ENCODE data around the gene POLR2A.
"Not testable (repeated sequence)": the region's sequence is repeated elsewhere in the genome, so short reads cannot be mapped to it uniquely, and the experiment has no call there.

The POLR2A gene

GRCh38 chr17:7479213-7480088 lies 4.7 kb upstream of the POLR2A start, which contains the start of gene ZBTB4:
TSS of gene ZBTB4 (minus strand) at chr17:7479631. CDS start at chr17:7466801, 12,830 bp downstream.
- DNase-seq: peak; percentile 72
- ATAC-seq: no peak

GRCh38 chr17:7480089-7480384 lies 4.1 kb upstream of the POLR2A start:
- ATAC-seq: no peak
- no peak for DNase-seq

- not testable (repeated sequence) for ATAC-seq, DNase-seq
Measured at GRCh38 chr17:7481275-7481674, 2.9 kb upstream of the POLR2A start, which contains the start of gene SLC35G6. TSS of gene SLC35G6 (plus strand) at chr17:7481446. CDS start at chr17:7481517, 71 bp downstream.

- ATAC-seq, DNase-seq: not testable (repeated sequence)
Measured at GRCh38 chr17:7481842-7482741, 2.1 kb upstream of the POLR2A start.

- ATAC-seq, DNase-seq: not testable (repeated sequence)
Measured at GRCh38 chr17:7482742-7483088, 1.5 kb upstream of the POLR2A start.

- DNase-seq (peak; percentile 95), ATAC-seq (peak; percentile 57)
Measured at GRCh38 chr17:7483255-7484066, 705 bp upstream of the POLR2A start.

GRCh38 chr17:7484919-7485377 lies 782 bp downstream of the POLR2A start:
- DNase-seq (no peak), ATAC-seq (no peak)

- ATAC-seq: no peak
- DNase-seq: no peak
Measured at GRCh38 chr17:7486181-7486580, 2.0 kb downstream of the POLR2A start.

- no peak for DNase-seq
- no peak for ATAC-seq
Measured at GRCh38 chr17:7490144-7490543, 6.0 kb downstream of the POLR2A start.

- DNase-seq (no peak), ATAC-seq (no peak)
Measured at GRCh38 chr17:7491583-7491982, 7.4 kb downstream of the POLR2A start.

GRCh38 chr17:7493941-7494340 lies 9.8 kb downstream of the POLR2A start:
- DNase-seq (no peak), ATAC-seq (no peak)

- no peak for ATAC-seq
- DNase-seq: no peak
Measured at GRCh38 chr17:7495906-7496434, 11.8 kb downstream of the POLR2A start.

GRCh38 chr17:7496470-7497183 lies 12.5 kb downstream of the POLR2A start:
- DNase-seq (no peak), ATAC-seq (no peak)

- no peak for ATAC-seq
Measured at GRCh38 chr17:7497228-7497627, 13.1 kb downstream of the POLR2A start.

GRCh38 chr17:7497636-7498035 lies 13.5 kb downstream of the POLR2A start:
- DNase-seq (no peak), ATAC-seq (no peak)

More at GRCh38 chr17:7497228-7497627, 13.1 kb downstream of the POLR2A start:
- no peak for DNase-seq

- ATAC-seq (no peak), DNase-seq (no peak)
Measured at GRCh38 chr17:7499161-7499560, 15.0 kb downstream of the POLR2A start.

GRCh38 chr17:7501729-7502128 lies 17.6 kb downstream of the POLR2A start:
- DNase-seq (no peak), ATAC-seq (no peak)

GRCh38 chr17:7502171-7502847 lies 18.1 kb downstream of the POLR2A start:
- no peak for ATAC-seq

GRCh38 chr17:7502987-7503386 lies 18.8 kb downstream of the POLR2A start:
- no peak for ATAC-seq

More at GRCh38 chr17:7502171-7502847, 18.1 kb downstream of the POLR2A start:
- DNase-seq: no peak

GRCh38 chr17:7503521-7503920 lies 19.4 kb downstream of the POLR2A start:
- ATAC-seq (no peak), DNase-seq (no peak)

More at GRCh38 chr17:7502987-7503386, 18.8 kb downstream of the POLR2A start:
- DNase-seq: no peak

Data from stimulated activated naive CD8-positive, alpha-beta T cell treated with anti-CD3 and anti-CD28 coated beads, Interleukin-15, Interleukin-2, amounts not matched to agents 100 U/mL and 50 U/mL, for 24 hours (primary cell).